Gastroesophageal sphincter (tissue), 4 donors: ENCODE measurements around the gene RGL1. TPM values are rescaled to one million over a fixed set of nuclear protein-coding genes. Genes with fewer than 3 reads are reported as not detected.
A peak's percentile ranks its signal among the peaks of the same experiment; 100 is the strongest.

Source experiments
- ATAC-seq: fragments of 150-250 bp; one replicate; pipeline ENCODE4 v1.9.1; 2016; ENCODE audit warnings: mild to moderate bottlenecking, moderate library complexity
- H3K27ac ChIP-seq, 4 donors: fragments of 200-600 bp; sonication (generic) in 3 of 4; 1 replicate in 3 of 4; 2 replicates in 1 of 4; pipeline ENCODE4 v1.5.1; 2016 to 2019
- H3K27me3 ChIP-seq: fragments of 200-600 bp; sonication (generic); one replicate; pipeline ENCODE4 v1.5.1; 2019
- H3K36me3 ChIP-seq, 2 donors: fragments of 200-600 bp; sonication (generic); one replicate each; pipeline ENCODE4 v1.5.1; 2019; ENCODE audit warnings: control low read depth in 1 of 2
- H3K4me1 ChIP-seq, 3 donors: fragments of 200-600 bp; sonication (generic); 1 replicate in 2 of 3; 2 replicates in 1 of 3; pipeline ENCODE4 v1.5.1; 2016 to 2019; ENCODE audit warnings: control low read depth in 2 of 3
- H3K4me3 ChIP-seq, 2 donors: fragments of 200-600 bp; sonication (generic); one replicate each; pipeline ENCODE4 v1.5.1; 2019; ENCODE audit warnings: mild to moderate bottlenecking in 1 of 2, moderate library complexity in 1 of 2
- H3K9me3 ChIP-seq, 3 donors: fragments of 200-600 bp; sonication (generic); one replicate each; pipeline ENCODE4 v1.5.1; 2017 to 2019; ENCODE audit warnings: control low read depth in 2 of 3
- EP300 ChIP-seq: sonication (generic); formaldehyde crosslinking; IDR thresholded peaks from one replicate; pipeline ENCODE4 v1.6.1; 2017; ENCODE audit warnings: antibody characterized with exemption, mild to moderate bottlenecking
- POLR2A ChIP-seq, 2 donors: fragments of 450-650 bp; IDR thresholded peaks; one replicate each; pipeline ENCODE4 v1.6.1; 2017; ENCODE audit warnings: antibody characterized with exemption in 2 of 2, mild to moderate bottlenecking in 2 of 2, moderate library complexity in 1 of 2
- POLR2AphosphoS5 ChIP-seq: sonication (generic); formaldehyde crosslinking; IDR thresholded peaks from one replicate; pipeline ENCODE4 v1.6.1; 2017; ENCODE audit warnings: antibody characterized with exemption
- WGBS, 2 donors: methylation state at CpG; one replicate each; pipeline ENCODE4 v1.1.5; 2018; ENCODE audit warnings: low coverage in 1 of 2; 5-methylcytosine and 5-hydroxymethylcytosine counted together
- total RNA-seq, 4 donors: library from RNA; depleted of rRNA; stranded (reverse); fragments of >200 nt; gene quantifications; one replicate each; pipeline ENCODE4 v1.1.0, GENCODE V29; 2016
- TF ChIP-seq, protein P1 (sequence below), 4 experiments: fragments of 200-600 bp in 2 of 4; fragments of 450-650 bp in 2 of 4; sonication (generic) in 1 of 4; IDR thresholded peaks; one replicate each; pipeline ENCODE4 v1.5.1; 2017 to 2019; ENCODE audit warnings: antibody characterized with exemption in 4 of 4, mild to moderate bottlenecking in 2 of 4, moderate library complexity in 2 of 4

Gene RGL1
- total RNA-seq, 4 donors from 2014 or later, result 31.3 to 57.8 (median 38.9) TPM

DNA sequence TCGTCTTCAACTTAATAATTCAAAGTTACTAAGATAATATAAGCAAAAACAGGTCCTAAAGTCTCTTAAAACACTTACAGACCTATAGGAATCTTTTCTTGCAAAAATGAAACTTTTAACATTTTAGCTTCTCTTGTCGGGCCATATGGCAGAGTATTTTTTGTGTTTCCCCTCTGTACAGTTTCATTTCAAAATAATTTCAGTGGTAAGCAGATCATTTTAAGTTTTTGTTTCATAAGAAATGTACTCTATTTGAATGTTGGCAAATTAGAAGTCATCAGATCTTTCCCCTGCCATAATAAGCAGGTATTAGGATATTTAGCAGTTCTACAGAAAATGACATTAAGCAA is 37.9 kb downstream of the RGL1 start:
- Histone ChIP-seq H3K4me3 (peak overlapping the region; percentile 28 to 36), H3K4me1 (peaks cover 0 to 47% (median 12%) of the 10 kb centered on the region in 3 donors), H3K36me3 (peaks cover 0 to 8% of the 10 kb centered on the region in 2 donors), H3K27ac (peak overlapping the region; percentile 65 to 75 (median 70)), H3K27me3 (no peaks in the 10 kb centered on the region), H3K9me3 (no peaks in the 10 kb centered on the region)
- WGBS, 2 donors, result 18 to 25% methylated on average over 2 of the region's 2 CpGs
- TF ChIP-seq POLR2AphosphoS5, result no peak
- TF ChIP-seq POLR2A (IDR thresholded peaks at IDR 0.05), result no peak
- TF ChIP-seq EP300, result no peak
- TF ChIP-seq, protein P1, sequence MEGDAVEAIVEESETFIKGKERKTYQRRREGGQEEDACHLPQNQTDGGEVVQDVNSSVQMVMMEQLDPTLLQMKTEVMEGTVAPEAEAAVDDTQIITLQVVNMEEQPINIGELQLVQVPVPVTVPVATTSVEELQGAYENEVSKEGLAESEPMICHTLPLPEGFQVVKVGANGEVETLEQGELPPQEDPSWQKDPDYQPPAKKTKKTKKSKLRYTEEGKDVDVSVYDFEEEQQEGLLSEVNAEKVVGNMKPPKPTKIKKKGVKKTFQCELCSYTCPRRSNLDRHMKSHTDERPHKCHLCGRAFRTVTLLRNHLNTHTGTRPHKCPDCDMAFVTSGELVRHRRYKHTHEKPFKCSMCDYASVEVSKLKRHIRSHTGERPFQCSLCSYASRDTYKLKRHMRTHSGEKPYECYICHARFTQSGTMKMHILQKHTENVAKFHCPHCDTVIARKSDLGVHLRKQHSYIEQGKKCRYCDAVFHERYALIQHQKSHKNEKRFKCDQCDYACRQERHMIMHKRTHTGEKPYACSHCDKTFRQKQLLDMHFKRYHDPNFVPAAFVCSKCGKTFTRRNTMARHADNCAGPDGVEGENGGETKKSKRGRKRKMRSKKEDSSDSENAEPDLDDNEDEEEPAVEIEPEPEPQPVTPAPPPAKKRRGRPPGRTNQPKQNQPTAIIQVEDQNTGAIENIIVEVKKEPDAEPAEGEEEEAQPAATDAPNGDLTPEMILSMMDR (IDR thresholded peaks at IDR 0.05), result no peak
- ATAC-seq, result no peak

DNA sequence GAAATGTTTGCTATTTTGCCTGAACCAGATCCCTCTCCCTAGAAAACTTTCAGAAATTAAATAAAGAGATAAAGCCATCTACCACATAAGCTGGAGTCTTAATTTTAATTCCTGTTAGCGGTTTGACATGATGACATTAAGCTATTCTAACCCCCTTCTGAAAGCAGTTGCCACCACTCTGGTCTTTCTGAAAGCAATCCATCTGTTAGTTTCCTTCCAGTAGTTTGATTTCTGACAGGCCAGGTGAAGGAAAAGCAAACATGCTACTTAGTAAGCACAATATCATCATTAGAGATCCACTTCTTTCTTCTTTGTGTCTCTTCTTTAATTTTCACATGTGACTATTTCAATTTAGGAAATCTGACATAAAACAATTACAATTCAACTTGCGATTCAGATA is 39.9 kb downstream of the RGL1 start:
- ATAC-seq, result no peak
- WGBS, 2 donors, result 89 to 90% methylated on average over 2 of the region's 2 CpGs
- Histone ChIP-seq H3K4me1 (peaks cover 0 to 43% (median 12%) of the 10 kb centered on the region in 3 donors), H3K27ac (peak overlapping the region in 1 of 4 donors; percentile 8), H3K9me3 (no peaks in the 10 kb centered on the region), H3K4me3 (no peak overlapping the region), H3K27me3 (no peaks in the 10 kb centered on the region), H3K36me3 (no peaks in the 10 kb centered on the region)
- TF ChIP-seq, protein P1 (IDR thresholded peaks at IDR 0.05), result no peak
- TF ChIP-seq EP300, result no peak
- no peak for TF ChIP-seq POLR2AphosphoS5
- no peak for TF ChIP-seq POLR2A (IDR thresholded peaks at IDR 0.05)

DNA sequence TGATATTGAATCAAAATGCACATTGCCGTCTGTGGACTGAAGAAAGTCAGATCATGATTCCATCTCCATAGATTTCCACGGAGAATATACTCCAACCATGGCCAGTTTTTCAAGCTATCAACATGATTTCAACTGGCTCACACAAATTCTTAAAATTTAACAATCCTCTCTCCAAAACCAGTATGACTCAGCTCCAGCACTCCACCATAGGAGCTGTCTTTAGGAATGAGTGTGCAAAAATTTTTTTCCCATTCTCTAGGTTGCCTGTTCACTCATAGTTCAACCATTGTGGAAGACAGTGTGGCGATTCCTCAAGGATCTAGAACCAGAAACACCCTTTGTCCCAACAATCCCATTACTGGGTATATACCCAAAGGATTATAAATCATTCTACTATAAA is 40.8 kb downstream of the RGL1 start:
- ATAC-seq, result no peak
- TF ChIP-seq EP300 (no peak), POLR2AphosphoS5 (no peak), POLR2A (IDR thresholded peaks at IDR 0.05) (no peak)
- TF ChIP-seq, protein P1 (IDR thresholded peaks at IDR 0.05), result no peak
- H3K36me3 ChIP-seq, result no peaks in the 10 kb centered on the region
- no peaks in the 10 kb centered on the region for H3K27me3 ChIP-seq
- H3K4me1 ChIP-seq, result peaks cover 0 to 48% (median 12%) of the 10 kb centered on the region in 3 donors
- H3K4me3 ChIP-seq, result no peak overlapping the region
- H3K27ac ChIP-seq, result no peak overlapping the region
- 88% methylated on average over 2 to 3 of the region's 3 CpGs for WGBS, 2 donors
- H3K9me3 ChIP-seq, result no peaks in the 10 kb centered on the region

DNA sequence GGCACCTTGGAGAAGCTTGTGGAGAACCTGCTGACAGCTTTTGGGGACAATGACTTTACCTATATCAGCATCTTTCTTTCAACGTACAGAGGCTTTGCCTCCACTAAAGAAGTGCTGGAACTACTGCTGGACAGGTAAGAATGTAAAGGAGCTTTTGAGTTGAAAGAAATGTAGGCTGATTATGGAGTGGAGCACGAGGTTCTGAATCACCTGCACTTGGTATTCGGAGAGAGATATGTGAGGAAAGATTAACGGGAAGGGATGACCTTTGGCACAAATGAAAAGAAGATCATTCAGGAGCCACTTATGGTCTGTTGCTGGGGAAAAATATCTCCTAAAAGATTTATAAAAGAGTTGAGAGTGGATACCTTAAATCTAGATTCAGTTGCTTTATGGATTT is 42.7 kb downstream of the RGL1 start:
- no peaks in the 10 kb centered on the region for H3K9me3 ChIP-seq
- no peaks in the 10 kb centered on the region for H3K36me3 ChIP-seq
- peaks cover 0 to 51% (median 10%) of the 10 kb centered on the region in 3 donors for H3K4me1 ChIP-seq
- TF ChIP-seq, protein P1 (IDR thresholded peaks at IDR 0.05), result no peak
- TF ChIP-seq POLR2A (IDR thresholded peaks at IDR 0.05), result no peak
- no peak for TF ChIP-seq POLR2AphosphoS5
- TF ChIP-seq EP300, result no peak
- no peaks in the 10 kb centered on the region for H3K27me3 ChIP-seq
- no peak for ATAC-seq
- H3K27ac ChIP-seq, result no peak overlapping the region
- 73 to 75% methylated on average over 4 of the region's 4 CpGs for WGBS, 2 donors
- H3K4me3 ChIP-seq, result no peak overlapping the region

DNA sequence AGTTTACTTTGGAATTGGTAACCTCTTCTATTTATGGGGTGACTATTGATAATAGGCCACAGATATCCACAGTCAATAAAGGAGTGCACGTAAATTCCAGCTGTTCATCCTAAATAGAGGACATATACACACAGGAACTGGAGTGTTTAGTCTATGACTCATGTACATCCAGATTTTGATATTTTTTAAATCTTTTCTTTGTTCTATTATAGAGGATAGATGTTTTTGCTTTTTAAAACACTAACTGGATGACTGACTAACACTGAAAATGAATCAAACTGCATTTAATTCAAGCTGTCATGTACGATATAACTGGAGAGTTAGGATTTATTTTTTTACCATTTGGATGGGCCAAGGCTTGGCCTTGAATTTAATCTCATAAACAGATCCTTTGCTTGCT is 45.9 kb downstream of the RGL1 start:
- Histone ChIP-seq H3K36me3 (no peaks in the 10 kb centered on the region), H3K27me3 (no peaks in the 10 kb centered on the region), H3K27ac (no peak overlapping the region), H3K4me1 (peaks cover 0 to 53% (median 3%) of the 10 kb centered on the region in 3 donors), H3K9me3 (no peaks in the 10 kb centered on the region), H3K4me3 (no peak overlapping the region)
- 60% methylated on average over 2 of the region's 2 CpGs; no CpG with 5 or more reads in 1 of the 2 donors for WGBS, 2 donors
- ATAC-seq, result no peak
- TF ChIP-seq, protein P1 (IDR thresholded peaks at IDR 0.05), result no peak
- TF ChIP-seq POLR2A (IDR thresholded peaks at IDR 0.05), result no peak
- no peak for TF ChIP-seq EP300
- no peak for TF ChIP-seq POLR2AphosphoS5
